ENCODE measurements around the gene MAD1L1.
A peak's percentile ranks its signal among the peaks of the same experiment; 100 is the strongest.

MAD1L1 gene

DNA sequence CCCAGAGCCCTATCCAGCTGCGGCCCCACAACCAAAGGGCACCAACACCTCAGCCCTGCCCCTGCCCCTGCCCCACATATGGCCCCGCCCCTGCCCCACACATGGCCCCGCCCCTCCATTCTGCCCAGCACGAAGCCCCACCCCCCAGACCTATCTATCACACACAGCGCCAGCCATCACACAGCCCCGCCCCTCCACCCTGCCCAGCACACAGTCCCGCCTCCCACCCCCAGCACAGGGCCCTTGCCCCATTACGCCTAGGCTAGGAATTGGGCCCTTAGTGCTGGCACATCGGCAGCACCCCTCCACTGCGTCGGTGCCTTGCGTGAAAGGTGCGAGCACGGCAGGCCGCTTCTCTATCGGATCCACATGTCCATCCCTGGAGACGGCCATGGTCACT, 126.8 kb downstream of the MAD1L1 start:
- no peak for DNase-seq (ENCODE audit: low spot score)

DNA sequence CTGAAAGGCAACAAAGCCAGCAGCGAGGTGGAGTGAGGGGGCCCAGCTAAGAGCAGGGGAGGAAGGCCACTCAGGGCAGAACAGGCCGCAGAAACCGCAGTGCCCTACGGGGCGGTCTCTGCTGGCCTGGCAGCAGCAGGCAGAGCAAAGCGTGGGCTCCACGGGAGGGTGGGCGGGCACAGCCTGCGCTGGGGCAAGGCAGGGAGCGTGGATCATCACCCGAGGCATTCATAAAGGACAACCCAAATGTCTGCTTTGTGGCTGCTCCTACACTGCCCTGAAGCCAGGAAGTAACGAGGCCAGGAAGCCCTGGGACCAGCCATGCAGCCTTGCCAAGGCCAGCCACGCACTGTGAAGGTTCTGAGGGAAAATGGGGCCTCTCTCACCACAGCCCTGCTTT, 127.5 kb downstream of the MAD1L1 start:
- DNase-seq (ENCODE audit: low spot score) = no peak

- peak; percentile 55 for DNase-seq (ENCODE audit: low spot score)
Observed at GRCh38 chr7:2104716-2105115, 128.0 kb downstream of the MAD1L1 start.

DNA sequence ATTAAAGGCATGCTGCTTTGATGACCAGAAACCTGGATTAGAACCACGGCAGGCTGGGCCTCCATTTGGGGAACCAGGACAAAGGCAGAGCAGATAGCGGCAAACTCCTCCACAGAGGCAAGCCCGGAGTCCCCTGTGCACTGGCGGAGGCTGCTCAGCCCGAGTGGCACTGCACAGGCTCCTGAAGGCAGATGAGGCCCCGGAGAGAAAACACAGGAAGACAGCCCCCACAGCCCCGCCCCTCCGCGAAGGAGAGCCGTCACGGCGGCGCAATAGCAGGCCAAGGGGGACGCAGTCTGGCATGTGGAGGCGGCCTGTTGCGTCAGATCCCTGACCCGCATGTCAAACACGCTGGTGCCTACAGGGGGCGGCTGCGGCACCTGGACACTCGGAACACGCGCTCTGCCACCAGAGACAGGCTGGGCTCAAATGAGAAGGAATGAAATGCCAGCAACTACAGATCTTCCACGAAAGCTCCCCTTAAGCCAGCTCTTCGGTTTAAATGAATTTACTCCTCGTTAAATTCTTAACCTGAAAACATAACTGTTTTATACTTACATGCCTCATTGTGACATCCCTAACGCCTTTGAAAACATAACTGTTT, 128.5 kb downstream of the MAD1L1 start:
- peak; percentile 95 for DNase-seq (ENCODE audit: low spot score)

DNA sequence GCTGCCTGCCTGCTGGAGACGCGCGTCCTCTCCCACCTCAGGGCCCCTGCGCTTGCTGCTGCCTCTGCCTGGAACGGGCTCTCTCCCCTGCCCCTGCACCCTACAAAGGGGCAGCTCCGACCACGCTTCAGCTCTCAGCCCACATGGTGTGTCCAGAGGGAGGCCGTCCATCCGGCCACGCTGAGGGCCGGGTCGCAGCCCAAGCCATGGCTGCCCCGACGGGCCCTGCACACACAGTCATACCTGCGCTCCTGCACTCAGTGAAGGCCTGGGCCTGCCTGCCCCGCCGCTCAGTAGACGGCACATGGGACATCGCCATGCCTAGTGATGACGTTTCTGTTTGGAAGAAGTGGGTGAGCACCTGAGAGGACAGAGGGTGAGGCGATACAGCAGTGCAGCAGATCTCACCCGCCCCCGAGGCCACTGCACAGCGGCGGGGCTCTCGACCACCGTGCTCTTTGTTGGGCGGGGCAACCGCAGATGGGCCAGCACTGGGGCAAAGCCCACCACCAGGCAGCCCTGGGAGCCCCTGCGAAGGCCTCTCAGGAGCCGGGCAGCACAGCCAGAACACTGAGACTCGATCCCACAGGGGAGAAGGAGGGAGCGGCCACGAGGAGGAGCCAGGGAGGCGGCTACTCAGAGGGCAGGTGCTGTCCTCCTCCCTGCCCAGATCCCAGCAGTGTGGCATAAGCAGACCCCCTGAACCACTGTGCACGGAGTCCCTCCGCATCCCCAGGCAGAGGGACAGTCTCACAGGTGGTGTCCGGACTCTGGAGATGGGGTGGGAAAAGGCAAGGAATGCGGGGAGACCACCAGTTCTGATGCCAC, 129.5 kb downstream of the MAD1L1 start:
- peak; percentile 58 for DNase-seq (ENCODE audit: low spot score)

- DNase-seq (ENCODE audit: low spot score) = no peak
Observed at GRCh38 chr7:2102375-2102723, 130.4 kb downstream of the MAD1L1 start.

GRCh38 chr7:2101630-2102374, 130.9 kb downstream of the MAD1L1 start:
- DNase-seq (ENCODE audit: low spot score) = no peak

GRCh38 chr7:2100278-2101208, 132.2 kb downstream of the MAD1L1 start:
- peak; percentile 44 for DNase-seq (ENCODE audit: low spot score)

DNA sequence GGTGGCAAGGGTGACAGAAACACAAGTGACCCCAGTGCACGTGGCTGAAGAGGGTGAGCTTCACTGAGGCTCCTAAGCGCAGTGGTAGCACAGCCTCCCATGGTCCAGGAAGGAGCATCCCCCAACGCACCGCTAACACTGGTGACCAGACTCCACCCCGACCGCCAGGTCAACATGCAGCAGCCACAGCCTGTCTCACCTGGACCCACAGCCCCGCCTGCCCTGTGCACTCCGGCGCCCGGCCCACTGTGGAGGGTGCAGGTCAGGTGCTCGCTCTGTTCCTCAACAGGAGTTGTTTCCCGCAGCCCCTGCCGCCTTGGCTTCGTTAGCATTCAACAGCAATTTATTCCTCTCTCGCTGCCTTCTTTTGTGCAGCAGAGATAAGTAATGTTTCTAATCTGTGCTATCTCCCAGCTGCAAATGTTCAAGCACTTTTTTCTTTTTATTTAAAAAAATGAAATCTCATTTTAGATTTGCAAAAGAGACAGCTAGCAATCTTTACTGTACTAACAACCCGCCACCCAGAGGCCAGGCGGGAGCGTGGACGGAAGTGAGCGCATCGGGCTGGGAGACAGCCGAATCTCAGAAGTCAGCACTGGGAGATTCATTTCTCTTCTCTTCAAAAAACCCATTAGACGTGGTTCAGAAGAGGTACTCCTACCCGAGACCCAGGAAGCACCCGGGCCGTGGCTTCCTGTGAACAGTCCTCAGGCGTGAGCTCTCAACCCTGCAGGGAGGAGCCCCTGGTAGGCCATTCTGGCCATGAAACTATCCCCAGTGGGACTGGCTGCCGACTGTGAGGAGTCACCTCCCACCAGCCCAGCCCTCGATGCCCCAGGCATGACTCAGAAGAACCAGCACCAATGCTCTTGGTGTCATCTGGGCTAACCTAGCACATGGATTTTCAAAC, 133.4 kb downstream of the MAD1L1 start:
- no peak for DNase-seq (ENCODE audit: low spot score)

DNA sequence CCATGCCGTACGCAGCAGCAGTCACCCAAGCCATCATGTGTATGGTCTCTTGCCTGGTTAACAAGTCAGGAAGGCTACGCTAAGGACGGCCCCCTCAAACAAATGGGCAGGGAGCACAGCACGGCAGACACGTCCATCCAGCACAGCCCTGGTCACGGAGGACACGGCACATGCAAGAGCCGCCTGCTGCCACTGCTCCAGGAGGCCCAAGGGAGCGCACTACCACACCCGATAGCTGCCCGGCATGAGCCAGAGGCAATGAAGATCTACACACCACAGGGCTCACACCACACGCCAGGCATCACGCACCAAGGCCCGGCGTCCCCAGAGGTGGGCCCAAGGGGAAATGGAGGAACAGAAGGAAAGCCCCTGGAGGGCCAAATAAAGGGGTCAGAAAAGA, 134.2 kb downstream of the MAD1L1 start:
- DNase-seq (ENCODE audit: low spot score) = no peak

GRCh38 chr7:2098056-2098455, 134.7 kb downstream of the MAD1L1 start:
- no peak for DNase-seq (ENCODE audit: low spot score)

DNA sequence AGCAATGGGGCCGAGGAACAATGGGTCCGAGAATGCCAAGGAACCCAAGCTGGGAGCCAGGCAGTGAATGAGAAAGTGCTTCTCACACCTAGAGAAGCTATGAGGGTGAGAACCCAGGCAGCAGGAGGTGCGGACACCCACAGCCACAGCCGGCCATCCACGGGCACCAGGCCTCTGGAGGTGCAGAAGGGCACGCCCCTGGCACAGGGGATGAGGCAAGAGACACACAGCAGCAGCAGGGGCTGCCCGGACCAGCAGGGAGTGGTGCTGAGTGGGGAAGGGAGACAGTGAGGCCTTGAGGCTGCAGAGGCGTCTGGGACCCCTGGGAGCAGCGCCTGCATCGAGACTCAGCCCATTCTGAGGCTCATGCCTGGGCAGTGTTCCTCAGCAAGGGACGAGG, 135.3 kb downstream of the MAD1L1 start:
- DNase-seq (ENCODE audit: low spot score) = no peak

DNA sequence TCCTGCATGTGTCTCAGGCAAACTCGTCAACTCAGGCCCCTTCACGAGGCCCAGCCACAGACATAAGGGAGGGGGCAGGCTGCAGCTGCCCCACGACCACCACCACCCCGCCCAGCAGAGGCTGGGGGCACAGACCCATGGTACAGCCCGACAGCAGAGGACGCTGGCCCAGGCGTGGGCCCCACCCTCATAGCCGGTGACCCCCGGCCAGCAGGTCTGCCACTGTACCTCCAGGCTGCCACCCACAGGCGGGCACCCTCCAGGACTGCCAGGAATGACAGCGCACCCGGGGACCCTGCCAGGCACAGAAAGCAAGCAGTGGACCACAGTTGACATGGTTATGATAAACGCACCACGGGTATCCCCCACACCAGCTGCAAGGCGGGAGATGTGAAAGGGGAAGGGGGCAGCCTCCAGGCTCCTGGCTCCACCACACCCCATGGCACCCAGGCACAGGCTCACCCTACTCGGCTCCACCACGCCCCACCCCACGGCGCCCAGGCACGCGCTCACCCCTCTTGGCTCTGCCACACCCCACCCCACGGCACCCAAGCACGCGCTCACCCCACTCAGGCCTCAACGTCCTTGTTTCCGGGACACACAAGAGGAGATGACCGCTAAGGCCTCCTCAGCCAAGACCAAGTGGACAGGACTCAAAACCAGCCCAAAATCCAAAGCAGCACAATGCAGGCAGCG, 135.9 kb downstream of the MAD1L1 start:
- DNase-seq (ENCODE audit: low spot score) = no peak

DNA sequence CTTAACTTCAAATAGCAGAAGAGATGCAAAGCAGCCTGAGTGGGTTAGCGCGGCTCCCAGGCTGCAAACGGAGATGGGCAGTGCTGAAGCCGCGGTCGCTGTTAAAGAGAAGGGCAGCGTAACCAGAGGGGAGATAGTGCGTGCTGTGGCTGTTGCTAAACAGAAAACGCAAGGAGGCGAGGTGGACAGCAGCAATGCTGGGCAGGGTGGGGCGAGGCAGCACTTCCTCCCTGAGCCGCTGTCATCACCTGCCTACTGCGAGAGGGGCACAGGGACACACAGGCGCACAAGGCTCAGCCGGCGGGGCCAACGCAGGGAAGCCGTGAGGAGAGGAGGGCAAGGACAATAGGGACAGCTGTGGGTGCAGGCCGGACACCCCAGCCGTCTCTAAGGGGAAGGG, 137.3 kb downstream of the MAD1L1 start:
- no peak for DNase-seq (ENCODE audit: low spot score)

DNA sequence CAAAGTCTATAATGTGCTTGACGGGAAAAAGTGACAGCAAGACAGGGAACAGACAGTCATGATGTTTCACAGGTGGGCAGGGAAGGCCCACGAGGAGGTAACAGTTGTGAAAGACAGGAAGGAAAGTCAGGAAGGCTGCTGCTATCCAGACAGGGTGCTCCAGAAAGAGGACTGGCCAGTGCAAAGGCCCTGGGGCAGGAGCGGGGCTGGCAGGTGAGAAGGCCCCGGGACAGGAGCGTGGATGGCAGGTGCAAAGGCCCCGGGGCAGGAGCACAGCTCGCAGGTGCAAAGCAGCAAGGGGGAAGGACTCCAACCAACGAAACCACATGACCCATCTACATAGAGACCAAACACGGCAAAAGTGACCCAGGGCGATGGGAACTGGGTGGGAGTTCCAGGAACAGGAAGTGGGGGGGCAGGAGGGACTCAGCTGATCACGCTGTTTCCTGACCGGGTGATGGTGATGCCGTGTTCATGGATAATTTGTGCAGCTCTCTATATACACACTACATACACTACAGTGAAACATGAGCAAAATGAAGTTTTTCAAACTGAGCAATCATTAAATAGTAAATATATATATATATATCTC, 138.2 kb downstream of the MAD1L1 start:
- no peak for DNase-seq (ENCODE audit: low spot score)

GRCh38 chr7:2093843-2094220, 138.9 kb downstream of the MAD1L1 start:
- no peak for DNase-seq (ENCODE audit: low spot score)

DNA sequence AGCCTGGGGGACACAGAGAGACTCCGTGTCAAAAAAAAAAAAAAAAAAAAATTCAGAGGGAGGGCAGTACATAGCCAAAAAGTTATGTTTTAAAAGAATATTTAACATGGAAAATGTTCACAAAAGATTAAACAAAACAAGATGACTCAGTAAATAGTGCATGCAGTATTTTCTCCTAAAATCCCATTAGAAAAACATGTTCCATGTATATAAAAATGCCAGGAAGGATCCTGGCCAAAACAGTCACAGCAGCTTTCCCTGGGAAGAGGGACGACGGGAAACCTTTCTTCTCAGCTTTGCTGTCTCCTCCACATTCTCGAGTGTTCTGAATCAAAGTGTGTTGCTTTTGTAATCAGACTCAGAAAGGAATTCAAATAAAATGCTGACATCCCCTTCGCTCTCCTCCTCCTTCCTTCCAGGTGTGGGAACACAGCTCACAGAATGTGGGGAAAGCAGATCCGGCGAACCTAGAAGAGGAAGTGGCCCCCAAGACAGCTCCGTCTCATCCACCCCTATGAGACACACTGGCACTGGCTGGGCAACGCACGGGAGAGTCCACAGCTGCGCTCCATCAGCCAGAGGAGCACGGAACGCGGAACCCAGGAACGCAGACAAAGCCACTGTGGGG, 139.4 kb downstream of the MAD1L1 start:
- DNase-seq (ENCODE audit: low spot score) = no peak

DNA sequence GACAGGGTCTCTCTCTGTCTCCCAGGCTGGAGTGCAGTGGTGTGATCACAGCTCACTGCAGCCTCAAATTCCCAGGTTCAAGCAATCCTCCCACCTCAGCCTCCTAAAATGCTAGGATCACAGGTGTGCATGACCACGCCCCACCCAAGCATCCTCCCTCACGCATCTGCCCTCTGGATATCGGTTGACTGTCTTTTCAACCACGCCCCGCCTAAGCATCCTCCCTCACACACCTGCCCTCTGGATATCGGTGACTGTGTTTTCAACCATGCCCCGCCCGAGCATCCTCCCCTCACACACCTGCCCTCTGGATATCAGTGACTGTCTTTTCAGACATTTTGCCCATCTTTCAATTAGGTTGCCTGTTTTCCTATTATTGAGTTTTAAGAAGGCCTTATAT, 140.5 kb downstream of the MAD1L1 start:
- DNase-seq (ENCODE audit: low spot score) = no peak
